ENCODE results near the gene DPP8.

DPP8 gene

DNA sequence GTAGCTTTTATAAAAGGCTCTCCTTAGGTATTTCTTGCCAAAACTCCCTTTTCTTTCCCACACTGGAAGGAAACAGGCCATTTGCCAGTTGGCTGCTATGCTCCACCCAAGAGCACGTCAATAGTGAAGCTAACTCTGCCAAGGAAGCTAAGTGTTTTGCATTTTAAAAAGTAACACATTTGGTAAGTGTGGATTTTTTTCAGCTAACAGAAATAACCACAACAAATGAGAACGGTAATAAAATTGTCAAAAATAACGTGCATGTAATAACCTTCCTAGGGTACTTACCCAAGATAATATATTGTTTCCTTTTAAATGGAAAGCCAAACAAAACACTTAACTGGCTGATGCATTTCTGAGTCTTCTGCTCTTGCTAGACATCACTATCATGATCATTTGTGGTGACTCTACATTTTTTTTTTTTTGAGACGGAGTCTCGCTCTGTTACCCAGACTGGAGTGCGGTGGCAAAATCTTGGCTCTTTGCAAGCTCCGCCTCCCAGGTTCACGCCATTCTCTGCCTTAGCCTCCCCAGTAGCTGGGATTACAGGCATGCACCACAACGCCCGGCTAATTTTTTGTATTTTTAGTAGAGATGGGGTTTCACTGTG lies 4.6 kb downstream of the DPP8 start (continued):
- TF ChIP-seq, protein P1, sequence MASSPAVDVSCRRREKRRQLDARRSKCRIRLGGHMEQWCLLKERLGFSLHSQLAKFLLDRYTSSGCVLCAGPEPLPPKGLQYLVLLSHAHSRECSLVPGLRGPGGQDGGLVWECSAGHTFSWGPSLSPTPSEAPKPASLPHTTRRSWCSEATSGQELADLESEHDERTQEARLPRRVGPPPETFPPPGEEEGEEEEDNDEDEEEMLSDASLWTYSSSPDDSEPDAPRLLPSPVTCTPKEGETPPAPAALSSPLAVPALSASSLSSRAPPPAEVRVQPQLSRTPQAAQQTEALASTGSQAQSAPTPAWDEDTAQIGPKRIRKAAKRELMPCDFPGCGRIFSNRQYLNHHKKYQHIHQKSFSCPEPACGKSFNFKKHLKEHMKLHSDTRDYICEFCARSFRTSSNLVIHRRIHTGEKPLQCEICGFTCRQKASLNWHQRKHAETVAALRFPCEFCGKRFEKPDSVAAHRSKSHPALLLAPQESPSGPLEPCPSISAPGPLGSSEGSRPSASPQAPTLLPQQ (tag by site-specific recombination; IDR thresholded peaks at IDR 0.05): peak; percentile 86
- TF ChIP-seq YY2 (tag by site-specific recombination; IDR thresholded peaks at IDR 0.05): no peak
- no peak for TF ChIP-seq ZNF610 (tag by site-specific recombination; IDR thresholded peaks at IDR 0.05; ENCODE audit: borderline replicate concordance)
- peak; percentile 35; the same call in 1 of the 2 replicates for TF ChIP-seq ZNF664 (tag by site-specific recombination; IDR thresholded peaks at IDR 0.05)
- no peak for TF ChIP-seq EGR2 (tag by site-specific recombination; IDR thresholded peaks at IDR 0.05; ENCODE audit: low read depth)
- peak; percentile 75; the same call in 1 of the 2 replicates for TF ChIP-seq ZFP69B (tag by site-specific recombination; IDR thresholded peaks at IDR 0.05)
- TF ChIP-seq ZNF529 (tag by site-specific recombination; IDR thresholded peaks at IDR 0.05; ENCODE audit: insufficient replicate concordance): no peak
- peak; percentile 78 for TF ChIP-seq KLF8 (tag by site-specific recombination; IDR thresholded peaks at IDR 0.05)
- TF ChIP-seq ZNF354C (tag by site-specific recombination; IDR thresholded peaks at IDR 0.05; ENCODE audit: borderline replicate concordance, low read depth): no peak
- peak; percentile 95 for TF ChIP-seq ZNF600 (tag by site-specific recombination; IDR thresholded peaks at IDR 0.05)

DNA sequence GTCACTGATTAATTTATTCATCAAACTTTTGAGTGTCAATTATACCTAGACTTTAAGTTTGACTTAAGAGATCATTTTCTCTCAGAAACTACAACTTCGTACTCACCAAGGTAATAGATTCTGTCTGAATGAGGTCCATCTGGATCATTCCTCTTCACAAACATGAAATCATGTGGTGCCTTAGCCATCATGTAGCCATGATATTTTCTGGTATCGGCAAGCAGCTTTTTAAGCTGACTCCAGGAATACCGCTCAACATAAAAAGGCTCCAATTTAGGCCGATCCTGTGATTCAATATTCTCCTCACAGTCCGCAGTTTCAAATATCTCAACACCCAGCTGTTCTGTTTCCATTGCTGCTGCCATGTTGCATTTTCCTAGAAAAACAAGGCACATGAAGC lies 5.3 kb downstream of the DPP8 start:
- H3K36me3 ChIP-seq (ENCODE audit: control insufficient read depth in 2 of 2, insufficient read depth in 1 of 2, low read length in 2 of 2): peaks cover 41 to 58% of the 10 kb centered on the region in 2 experiments
- no peak overlapping the region for H3K27ac ChIP-seq (ENCODE audit: extremely low read depth, low read depth, low read length)
- POLR2A ChIA-PET: interaction anchor here (0.6 to 1.2 kb wide), 3 partner anchors 8 to 27 kb away, joined by 3 to 6 read pairs (median 6); partner anchors contain the start of gene HACD3

More for the DNA sequence above, 5.3 kb downstream of the DPP8 start:
- TF ChIP-seq, protein P2, sequence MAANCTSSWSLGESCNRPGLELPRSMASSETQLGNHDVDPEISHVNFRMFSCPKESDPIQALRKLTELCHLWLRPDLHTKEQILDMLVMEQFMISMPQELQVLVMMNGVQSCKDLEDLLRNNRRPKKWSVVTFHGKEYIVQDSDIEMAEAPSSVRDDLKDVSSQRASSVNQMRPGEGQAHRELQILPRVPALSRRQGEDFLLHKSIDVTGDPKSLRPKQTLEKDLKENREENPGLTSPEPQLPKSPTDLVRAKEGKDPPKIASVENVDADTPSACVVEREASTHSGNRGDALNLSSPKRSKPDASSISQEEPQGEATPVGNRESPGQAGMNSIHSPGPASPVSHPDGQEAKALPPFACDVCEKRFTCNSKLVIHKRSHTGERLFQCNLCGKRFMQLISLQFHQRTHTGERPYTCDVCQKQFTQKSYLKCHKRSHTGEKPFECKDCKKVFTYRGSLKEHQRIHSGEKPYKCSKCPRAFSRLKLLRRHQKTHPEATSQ (tag by site-specific recombination; IDR thresholded peaks at IDR 0.05): no peak
- TF ChIP-seq ZFP69B (tag by site-specific recombination; IDR thresholded peaks at IDR 0.05) (no peak), ZNF561 (tag by site-specific recombination; IDR thresholded peaks at IDR 0.05; ENCODE audit: borderline replicate concordance) (no peak), ZNF175 (tag by site-specific recombination; IDR thresholded peaks at IDR 0.05) (no peak), ZNF239 (tag by site-specific recombination; IDR thresholded peaks at IDR 0.05) (no peak), ZNF132 (tag by site-specific recombination; IDR thresholded peaks at IDR 0.05; ENCODE audit: borderline replicate concordance) (no peak), YY2 (tag by site-specific recombination; IDR thresholded peaks at IDR 0.05) (no peak), ZNF248 (tag by site-specific recombination; IDR thresholded peaks at IDR 0.05) (no peak), GLI4 (tag by site-specific recombination; IDR thresholded peaks at IDR 0.05) (no peak), ZNF350 (tag by site-specific recombination; IDR thresholded peaks at IDR 0.05) (no peak), ZNF112 (tag by site-specific recombination; IDR thresholded peaks at IDR 0.05) (no peak), SCRT2 (tag by site-specific recombination; IDR thresholded peaks at IDR 0.05) (no peak)
- TF ChIP-seq, protein P3, sequence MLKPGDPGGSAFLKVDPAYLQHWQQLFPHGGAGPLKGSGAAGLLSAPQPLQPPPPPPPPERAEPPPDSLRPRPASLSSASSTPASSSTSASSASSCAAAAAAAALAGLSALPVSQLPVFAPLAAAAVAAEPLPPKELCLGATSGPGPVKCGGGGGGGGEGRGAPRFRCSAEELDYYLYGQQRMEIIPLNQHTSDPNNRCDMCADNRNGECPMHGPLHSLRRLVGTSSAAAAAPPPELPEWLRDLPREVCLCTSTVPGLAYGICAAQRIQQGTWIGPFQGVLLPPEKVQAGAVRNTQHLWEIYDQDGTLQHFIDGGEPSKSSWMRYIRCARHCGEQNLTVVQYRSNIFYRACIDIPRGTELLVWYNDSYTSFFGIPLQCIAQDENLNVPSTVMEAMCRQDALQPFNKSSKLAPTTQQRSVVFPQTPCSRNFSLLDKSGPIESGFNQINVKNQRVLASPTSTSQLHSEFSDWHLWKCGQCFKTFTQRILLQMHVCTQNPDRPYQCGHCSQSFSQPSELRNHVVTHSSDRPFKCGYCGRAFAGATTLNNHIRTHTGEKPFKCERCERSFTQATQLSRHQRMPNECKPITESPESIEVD (tag by site-specific recombination; IDR thresholded peaks at IDR 0.05): no peak
- TF ChIP-seq, protein P4, sequence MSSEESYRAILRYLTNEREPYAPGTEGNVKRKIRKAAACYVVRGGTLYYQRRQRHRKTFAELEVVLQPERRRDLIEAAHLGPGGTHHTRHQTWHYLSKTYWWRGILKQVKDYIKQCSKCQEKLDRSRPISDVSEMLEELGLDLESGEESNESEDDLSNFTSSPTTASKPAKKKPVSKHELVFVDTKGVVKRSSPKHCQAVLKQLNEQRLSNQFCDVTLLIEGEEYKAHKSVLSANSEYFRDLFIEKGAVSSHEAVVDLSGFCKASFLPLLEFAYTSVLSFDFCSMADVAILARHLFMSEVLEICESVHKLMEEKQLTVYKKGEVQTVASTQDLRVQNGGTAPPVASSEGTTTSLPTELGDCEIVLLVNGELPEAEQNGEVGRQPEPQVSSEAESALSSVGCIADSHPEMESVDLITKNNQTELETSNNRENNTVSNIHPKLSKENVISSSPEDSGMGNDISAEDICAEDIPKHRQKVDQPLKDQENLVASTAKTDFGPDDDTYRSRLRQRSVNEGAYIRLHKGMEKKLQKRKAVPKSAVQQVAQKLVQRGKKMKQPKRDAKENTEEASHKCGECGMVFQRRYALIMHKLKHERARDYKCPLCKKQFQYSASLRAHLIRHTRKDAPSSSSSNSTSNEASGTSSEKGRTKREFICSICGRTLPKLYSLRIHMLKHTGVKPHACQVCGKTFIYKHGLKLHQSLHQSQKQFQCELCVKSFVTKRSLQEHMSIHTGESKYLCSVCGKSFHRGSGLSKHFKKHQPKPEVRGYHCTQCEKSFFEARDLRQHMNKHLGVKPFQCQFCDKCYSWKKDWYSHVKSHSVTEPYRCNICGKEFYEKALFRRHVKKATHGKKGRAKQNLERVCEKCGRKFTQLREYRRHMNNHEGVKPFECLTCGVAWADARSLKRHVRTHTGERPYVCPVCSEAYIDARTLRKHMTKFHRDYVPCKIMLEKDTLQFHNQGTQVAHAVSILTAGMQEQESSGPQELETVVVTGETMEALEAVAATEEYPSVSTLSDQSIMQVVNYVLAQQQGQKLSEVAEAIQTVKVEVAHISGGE (tag by site-specific recombination; conservative IDR thresholded peaks at IDR 0.05; ENCODE audit: low read depth): no peak
- TF ChIP-seq, protein P5, sequence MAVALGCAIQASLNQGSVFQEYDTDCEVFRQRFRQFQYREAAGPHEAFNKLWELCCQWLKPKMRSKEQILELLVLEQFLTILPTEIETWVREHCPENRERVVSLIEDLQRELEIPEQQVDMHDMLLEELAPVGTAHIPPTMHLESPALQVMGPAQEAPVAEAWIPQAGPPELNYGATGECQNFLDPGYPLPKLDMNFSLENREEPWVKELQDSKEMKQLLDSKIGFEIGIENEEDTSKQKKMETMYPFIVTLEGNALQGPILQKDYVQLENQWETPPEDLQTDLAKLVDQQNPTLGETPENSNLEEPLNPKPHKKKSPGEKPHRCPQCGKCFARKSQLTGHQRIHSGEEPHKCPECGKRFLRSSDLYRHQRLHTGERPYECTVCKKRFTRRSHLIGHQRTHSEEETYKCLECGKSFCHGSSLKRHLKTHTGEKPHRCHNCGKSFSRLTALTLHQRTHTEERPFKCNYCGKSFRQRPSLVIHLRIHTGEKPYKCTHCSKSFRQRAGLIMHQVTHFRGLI (tag by site-specific recombination; IDR thresholded peaks at IDR 0.05): no peak
- TF ChIP-seq, protein P6, sequence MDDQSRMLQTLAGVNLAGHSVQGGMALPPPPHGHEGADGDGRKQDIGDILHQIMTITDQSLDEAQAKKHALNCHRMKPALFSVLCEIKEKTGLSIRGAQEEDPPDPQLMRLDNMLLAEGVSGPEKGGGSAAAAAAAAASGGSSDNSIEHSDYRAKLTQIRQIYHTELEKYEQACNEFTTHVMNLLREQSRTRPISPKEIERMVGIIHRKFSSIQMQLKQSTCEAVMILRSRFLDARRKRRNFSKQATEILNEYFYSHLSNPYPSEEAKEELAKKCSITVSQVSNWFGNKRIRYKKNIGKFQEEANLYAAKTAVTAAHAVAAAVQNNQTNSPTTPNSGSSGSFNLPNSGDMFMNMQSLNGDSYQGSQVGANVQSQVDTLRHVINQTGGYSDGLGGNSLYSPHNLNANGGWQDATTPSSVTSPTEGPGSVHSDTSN (CRISPR knock-in tag; IDR thresholded peaks at IDR 0.05): no peak
- no peaks in the 10 kb centered on the region for H3K9me3 ChIP-seq (ENCODE audit: control insufficient read depth, insufficient read depth, low read depth, low read length)
- CTCF ChIA-PET: no interaction called here
- H3K4me3 ChIP-seq (ENCODE audit: low read depth, low read length): no peak overlapping the region
- H3K4me1 ChIP-seq (ENCODE audit: control insufficient read depth, insufficient read depth, low read length): peaks cover 14% of the 10 kb centered on the region
